ENCODE results near the gene CCDC154. TPM values are rescaled to one million over a fixed set of nuclear protein-coding genes. Genes with fewer than 3 reads are reported as not detected.
"Not testable (repeated sequence)": the region's sequence is repeated elsewhere in the genome, so short reads cannot be mapped to it uniquely, and the experiment has no call there.

Gene CCDC154
- total RNA-seq, 3 donors from 2014 or later = 0.48 to 1.2 (median 0.98) TPM

DNA sequence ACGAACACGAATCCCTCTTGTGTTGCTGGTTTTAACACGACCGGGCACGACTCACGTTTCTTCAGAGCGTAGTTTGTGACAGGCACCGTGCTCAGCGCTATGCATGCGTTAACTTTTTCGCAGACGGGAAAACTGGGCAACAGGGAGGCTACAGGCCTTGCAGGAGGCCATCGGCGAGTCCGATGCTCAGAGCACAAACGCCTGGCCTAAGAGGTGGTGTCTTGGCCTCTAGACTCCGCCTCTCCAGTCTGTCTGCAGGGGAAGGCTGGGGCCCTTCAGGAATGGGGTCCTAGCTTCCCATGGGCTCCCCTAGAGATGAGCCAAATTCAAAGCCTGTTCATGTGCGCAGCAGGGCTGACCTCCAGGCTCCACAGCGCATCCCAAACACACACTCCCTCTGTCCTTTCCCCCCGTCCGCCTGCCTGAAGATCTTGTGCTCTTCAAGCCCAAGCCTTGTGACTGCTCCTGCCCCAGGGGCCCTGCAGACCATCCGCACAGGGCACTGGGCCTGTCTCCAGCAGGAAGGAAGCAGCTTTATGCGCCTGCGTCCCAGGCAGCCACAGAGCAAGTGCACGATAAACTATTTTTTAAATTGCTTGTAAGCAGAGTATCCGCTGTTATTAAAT is 27.3 kb upstream of the CCDC154 start:
- Histone ChIP-seq H3K27ac (peak overlapping the region in 1 of 2 donors; percentile 70), H3K27me3 (no peaks in the 10 kb centered on the region), H3K4me3 (no peak overlapping the region), H3K4me1 (no peaks in the 10 kb centered on the region), H3K36me3 (no peaks in the 10 kb centered on the region), H3K9me3 (no peaks in the 10 kb centered on the region)
- intact Hi-C loops (cut with DNase I; ENCODE audit: low total_unique reads) = no loop called here
- DNase-seq (ENCODE audit: low spot score in 2 of 2) = no peak
- TF ChIP-seq POLR2AphosphoS5 (IDR thresholded peaks at IDR 0.05) = no peak
- no peak for TF ChIP-seq POLR2A (IDR thresholded peaks at IDR 0.05)
- TF ChIP-seq, protein P1, sequence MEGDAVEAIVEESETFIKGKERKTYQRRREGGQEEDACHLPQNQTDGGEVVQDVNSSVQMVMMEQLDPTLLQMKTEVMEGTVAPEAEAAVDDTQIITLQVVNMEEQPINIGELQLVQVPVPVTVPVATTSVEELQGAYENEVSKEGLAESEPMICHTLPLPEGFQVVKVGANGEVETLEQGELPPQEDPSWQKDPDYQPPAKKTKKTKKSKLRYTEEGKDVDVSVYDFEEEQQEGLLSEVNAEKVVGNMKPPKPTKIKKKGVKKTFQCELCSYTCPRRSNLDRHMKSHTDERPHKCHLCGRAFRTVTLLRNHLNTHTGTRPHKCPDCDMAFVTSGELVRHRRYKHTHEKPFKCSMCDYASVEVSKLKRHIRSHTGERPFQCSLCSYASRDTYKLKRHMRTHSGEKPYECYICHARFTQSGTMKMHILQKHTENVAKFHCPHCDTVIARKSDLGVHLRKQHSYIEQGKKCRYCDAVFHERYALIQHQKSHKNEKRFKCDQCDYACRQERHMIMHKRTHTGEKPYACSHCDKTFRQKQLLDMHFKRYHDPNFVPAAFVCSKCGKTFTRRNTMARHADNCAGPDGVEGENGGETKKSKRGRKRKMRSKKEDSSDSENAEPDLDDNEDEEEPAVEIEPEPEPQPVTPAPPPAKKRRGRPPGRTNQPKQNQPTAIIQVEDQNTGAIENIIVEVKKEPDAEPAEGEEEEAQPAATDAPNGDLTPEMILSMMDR (IDR thresholded peaks at IDR 0.05) = no peak

DNA sequence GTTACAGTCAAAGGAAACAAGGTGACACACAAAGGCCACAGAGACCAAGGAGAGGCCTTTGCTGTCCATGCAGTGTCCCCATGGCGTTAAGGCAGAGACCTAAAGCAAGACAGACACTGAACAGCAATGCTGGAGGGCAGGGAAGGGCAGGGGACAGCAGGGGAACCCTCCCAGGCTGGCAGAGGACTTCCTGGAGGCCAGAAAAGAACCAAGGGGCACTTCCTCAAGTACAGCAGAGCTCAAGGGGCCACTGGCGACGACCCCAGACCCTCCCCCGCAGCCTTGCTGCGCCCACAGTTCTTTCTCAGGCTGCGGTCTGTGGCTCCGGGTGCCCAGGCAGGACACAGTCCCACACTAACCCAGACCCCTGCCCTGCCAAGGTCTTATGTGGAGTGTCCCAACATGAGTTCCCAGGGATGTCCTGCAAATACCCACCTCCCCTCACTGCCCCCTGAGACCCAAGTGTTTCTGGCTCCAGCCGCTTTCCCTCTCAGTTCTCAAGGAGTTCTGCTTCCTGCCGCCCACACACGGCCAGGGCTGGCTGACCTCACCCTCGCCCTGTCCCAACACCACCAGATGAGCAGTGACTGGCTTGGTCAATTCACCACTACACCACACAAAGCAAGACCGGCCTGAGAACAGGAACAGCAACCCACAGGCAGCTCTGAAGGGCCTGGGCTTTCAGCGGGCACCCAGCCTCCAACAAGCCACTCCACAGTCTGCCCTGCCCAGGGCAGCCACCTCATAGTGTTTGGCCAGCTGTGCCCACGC is 26.3 kb upstream of the CCDC154 start:
- H3K4me3 ChIP-seq = peak overlapping the region in 1 of 3 donors; percentile 8
- H3K27ac ChIP-seq = peak overlapping the region; percentile 40 to 70
- intact Hi-C loops (cut with DNase I; ENCODE audit: low total_unique reads) = no loop called here
- no peaks in the 10 kb centered on the region for H3K9me3 ChIP-seq
- H3K27me3 ChIP-seq = no peaks in the 10 kb centered on the region
- DNase-seq (ENCODE audit: low spot score in 2 of 2) = no peak
- H3K36me3 ChIP-seq = no peaks in the 10 kb centered on the region
- H3K4me1 ChIP-seq = no peaks in the 10 kb centered on the region
- TF ChIP-seq, protein P1 (IDR thresholded peaks at IDR 0.05) = no peak
- TF ChIP-seq POLR2AphosphoS5 (IDR thresholded peaks at IDR 0.05) = no peak

- H3K9me3 ChIP-seq = no peaks in the 10 kb centered on the region
- peak overlapping the region in 1 of 3 donors; percentile 9 for H3K4me3 ChIP-seq
- DNase-seq (ENCODE audit: low spot score in 2 of 2) = no peak
- H3K36me3 ChIP-seq = no peaks in the 10 kb centered on the region
- H3K27ac ChIP-seq = peak overlapping the region in 1 of 2 donors; percentile 70
- H3K27me3 ChIP-seq = no peaks in the 10 kb centered on the region
- no peaks in the 10 kb centered on the region for H3K4me1 ChIP-seq
- intact Hi-C loops (cut with DNase I; ENCODE audit: low total_unique reads) = no loop called here
- TF ChIP-seq POLR2AphosphoS5 (IDR thresholded peaks at IDR 0.05) = no peak
- TF ChIP-seq, protein P1 (IDR thresholded peaks at IDR 0.05) = no peak
- no peak for TF ChIP-seq POLR2A (IDR thresholded peaks at IDR 0.05)
Observed at GRCh38 chr16:1469693-1470201, 25.4 kb upstream of the CCDC154 start.

GRCh38 chr16:1469141-1469540 is 24.8 kb upstream of the CCDC154 start:
- H3K27me3 ChIP-seq; DNase-seq (ENCODE audit: low spot score in 2 of 2); H3K27ac ChIP-seq; H3K4me1 ChIP-seq; intact Hi-C loops (cut with DNase I; ENCODE audit: low total_unique reads); H3K36me3 ChIP-seq; H3K4me3 ChIP-seq; H3K9me3 ChIP-seq: not testable (repeated sequence)

- intact Hi-C loops (cut with DNase I; ENCODE audit: low total_unique reads) = no loop called here
- peak overlapping the region in 1 of 2 donors; percentile 63 for H3K27ac ChIP-seq
- no peaks in the 10 kb centered on the region for H3K4me1 ChIP-seq
Observed at GRCh38 chr16:1468426-1468810, 24.1 kb upstream of the CCDC154 start.

More at GRCh38 chr16:1468426-1468810, 24.1 kb upstream of the CCDC154 start:
- Histone ChIP-seq H3K9me3 (no peaks in the 10 kb centered on the region), H3K4me3 (peak overlapping the region in 2 of 3 donors; percentile 22 to 55), H3K36me3 (no peaks in the 10 kb centered on the region), H3K27me3 (no peaks in the 10 kb centered on the region)
- TF ChIP-seq POLR2AphosphoS5 (IDR thresholded peaks at IDR 0.05) (no peak), POLR2A (IDR thresholded peaks at IDR 0.05) (no peak)
- TF ChIP-seq, protein P1 (IDR thresholded peaks at IDR 0.05) = no peak
- no peak for DNase-seq (ENCODE audit: low spot score in 2 of 2)
